A673 (cell line): Measurements from ENCODE around the gene TANC1.

Experiments
- CTCF ChIP-seq: fragments of 300-800, 200-600 bp; sonication (generic); conservative IDR thresholded peaks from 2 replicates; pipeline ENCODE4 v1.5.1; 2017; ENCODE audit warnings: low read depth, mild to moderate bottlenecking, antibody characterized with exemption, low read length, moderate library complexity, mixed read lengths
- EZH2 ChIP-seq: fragments of 200-600 bp; sonication (generic); IDR thresholded peaks from 2 replicates; pipeline ENCODE4 v1.6.1; 2017; ENCODE audit warnings: borderline replicate concordance, low read depth, mild to moderate bottlenecking, mixed read lengths, antibody characterized with exemption, low read length; ENCODE audit not compliant: poor library complexity, severe bottlenecking

DNA sequence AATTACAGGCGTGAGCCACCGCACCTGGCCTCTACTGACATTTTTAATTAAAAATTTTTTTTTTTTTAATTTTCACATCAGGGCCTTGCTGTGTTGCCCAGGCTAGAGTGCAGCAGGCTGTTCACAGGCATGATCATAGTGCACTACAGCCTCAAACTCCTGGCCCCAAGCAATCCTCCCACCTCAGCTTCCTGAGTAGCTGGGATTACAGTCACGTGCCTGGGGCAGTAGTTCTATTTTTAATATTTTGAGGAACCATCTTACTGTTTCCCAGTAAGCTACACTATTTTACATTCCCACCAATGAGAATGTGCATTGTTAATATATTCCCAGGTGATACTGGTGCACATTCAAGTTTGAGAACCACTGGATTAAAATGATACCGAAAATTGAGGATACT, 225.4 kb downstream of the TANC1 start:
- TF ChIP-seq CTCF (no peak), EZH2 (no peak)
